RPMI7951 (cell line): Measurements from ENCODE around the gene RALGPS2. TPM values are rescaled to one million over a fixed set of nuclear protein-coding genes. Genes with fewer than 3 reads are reported as not detected.
"Not testable (repeated sequence)": the region's sequence is repeated elsewhere in the genome, so short reads cannot be mapped to it uniquely, and the experiment has no call there.

ENCODE experiments used
- DNase-seq: peaks from one replicate; pipeline ENCODE4 v3.0.0-alpha.2; 2012; ENCODE audit warnings: low read depth
- total RNA-seq: library from RNA; depleted of rRNA; stranded (reverse); fragments of >200 nt; shearing (Covaris generic); gene quantifications from 2 replicates; pipeline ENCODE4 v1.2.3, GENCODE V29; 2014

The RALGPS2 gene
- total RNA-seq, 1 experiment from 2014 or later = 18.1 TPM

DNA sequence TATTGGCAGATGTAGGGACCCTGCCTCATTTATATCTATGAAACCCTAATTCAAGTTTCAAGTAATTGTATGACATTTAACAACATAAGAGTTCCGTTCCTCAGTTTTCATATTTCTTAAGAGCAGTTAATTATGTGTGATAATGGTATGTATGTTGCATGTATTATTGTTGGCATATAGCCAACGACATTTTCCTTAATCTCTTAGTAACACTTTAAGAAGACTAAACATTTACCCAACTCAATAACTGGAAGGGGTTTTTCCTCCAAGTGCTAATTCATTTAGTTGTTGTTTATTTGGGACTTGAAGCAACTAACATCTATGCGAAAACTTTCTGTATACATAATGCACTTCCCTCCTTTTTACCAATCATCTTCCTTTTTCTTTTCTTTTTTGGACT is 1.5 kb upstream of the RALGPS2 start:
- no peak for DNase-seq

GRCh38 chr1:178724376-178724727 is 692 bp upstream of the RALGPS2 start:
- DNase-seq = no peak

- peak; percentile 28 for DNase-seq
These were observed 532 bp downstream of the RALGPS2 start for GRCh38 chr1:178725466-178726086.

DNA sequence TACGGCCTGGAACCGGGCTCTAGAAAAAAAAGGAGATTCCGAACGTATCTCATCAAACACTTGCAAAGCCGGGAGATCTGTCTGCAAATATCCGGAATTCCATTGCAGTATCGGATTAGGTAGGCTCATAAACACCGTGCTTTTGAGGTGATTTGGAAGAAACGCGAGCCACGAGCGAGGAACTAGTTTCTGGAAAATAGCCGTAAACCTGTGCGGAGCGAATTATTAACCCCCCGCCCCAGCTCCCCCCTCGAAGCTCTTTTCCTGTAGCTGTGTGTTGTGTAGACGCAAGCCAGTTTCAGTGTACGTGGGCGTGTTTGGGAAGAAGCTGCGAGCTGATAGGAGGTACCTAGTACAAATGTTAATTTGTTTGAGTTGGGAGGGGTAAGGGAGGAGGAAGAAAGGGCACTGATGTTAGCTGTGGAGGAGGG is 1.1 kb downstream of the RALGPS2 start:
- peak; percentile 81 for DNase-seq

GRCh38 chr1:178726545-178726944 is 1.5 kb downstream of the RALGPS2 start:
- no peak for DNase-seq

GRCh38 chr1:178727014-178727895 is 2.2 kb downstream of the RALGPS2 start:
- DNase-seq = peak; percentile 16

- no peak for DNase-seq
These were observed 8.9 kb downstream of the RALGPS2 start for GRCh38 chr1:178733972-178734371.

GRCh38 chr1:178738780-178739179 is 13.7 kb downstream of the RALGPS2 start:
- DNase-seq = no peak

- peak; percentile 27 for DNase-seq
These were observed 14.4 kb downstream of the RALGPS2 start for GRCh38 chr1:178739285-178740045.

DNA sequence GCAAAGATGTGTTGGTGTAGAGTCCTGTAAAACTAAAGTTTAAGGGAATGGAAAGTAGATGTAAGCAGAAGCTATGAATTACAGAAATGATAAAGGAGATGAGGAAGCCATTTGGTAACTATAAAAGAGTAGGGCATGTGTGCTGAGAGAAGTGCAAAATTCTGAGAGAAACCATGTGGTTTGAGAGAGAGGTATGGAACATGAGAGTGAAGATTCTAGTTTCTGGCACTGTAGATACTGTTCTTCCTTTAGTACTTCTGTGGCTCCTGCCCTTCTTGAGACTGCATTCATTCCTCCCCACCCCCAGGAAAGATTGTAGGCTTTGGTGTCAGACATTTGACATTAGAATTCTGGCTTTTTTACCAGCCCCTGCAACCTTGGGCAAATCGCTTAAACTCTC is 15.4 kb downstream of the RALGPS2 start:
- DNase-seq = no peak

GRCh38 chr1:178740924-178741323 is 15.9 kb downstream of the RALGPS2 start:
- no peak for DNase-seq

DNA sequence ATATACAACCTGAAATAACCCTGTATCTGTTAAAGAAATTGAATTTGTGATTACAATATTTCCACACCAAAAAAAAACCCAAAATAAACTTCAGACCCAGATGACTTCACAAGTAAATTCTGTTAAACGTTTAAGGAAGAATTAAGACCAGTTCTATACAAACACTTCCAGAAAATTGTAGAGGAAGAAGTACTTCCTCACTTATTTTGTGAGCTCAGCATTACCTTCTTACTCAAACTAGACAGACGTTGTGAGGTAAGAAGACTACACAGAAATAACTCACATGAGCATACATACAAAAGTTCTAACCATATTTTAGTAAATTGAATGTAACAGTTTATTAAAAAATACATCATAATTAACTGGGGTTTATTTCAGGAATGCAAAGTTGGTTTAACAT is 18.8 kb downstream of the RALGPS2 start:
- DNase-seq = no peak

- no peak for DNase-seq
These were observed 20.2 kb downstream of the RALGPS2 start for GRCh38 chr1:178745260-178745659.

DNA sequence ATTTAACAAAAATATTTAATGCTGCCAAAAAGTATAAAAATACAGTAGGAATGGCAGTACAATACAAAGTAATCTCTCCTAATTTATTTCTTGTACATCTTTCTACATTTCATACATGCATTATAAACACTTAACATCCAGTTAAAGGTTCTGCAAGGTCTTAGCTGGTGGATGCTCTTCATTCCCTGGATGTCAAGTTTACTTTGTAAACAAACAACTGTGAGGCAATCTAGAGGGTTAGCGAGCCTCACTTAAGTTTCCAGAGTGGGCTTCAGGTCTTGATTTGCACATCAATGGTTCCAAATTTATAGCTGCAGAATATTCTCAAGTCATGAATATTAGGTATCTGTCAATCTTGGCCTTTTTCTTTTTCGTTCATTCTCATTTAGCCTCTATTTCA is 21.3 kb downstream of the RALGPS2 start:
- no peak for DNase-seq

GRCh38 chr1:178747361-178747760 is 22.3 kb downstream of the RALGPS2 start:
- not testable (repeated sequence) for DNase-seq

DNA sequence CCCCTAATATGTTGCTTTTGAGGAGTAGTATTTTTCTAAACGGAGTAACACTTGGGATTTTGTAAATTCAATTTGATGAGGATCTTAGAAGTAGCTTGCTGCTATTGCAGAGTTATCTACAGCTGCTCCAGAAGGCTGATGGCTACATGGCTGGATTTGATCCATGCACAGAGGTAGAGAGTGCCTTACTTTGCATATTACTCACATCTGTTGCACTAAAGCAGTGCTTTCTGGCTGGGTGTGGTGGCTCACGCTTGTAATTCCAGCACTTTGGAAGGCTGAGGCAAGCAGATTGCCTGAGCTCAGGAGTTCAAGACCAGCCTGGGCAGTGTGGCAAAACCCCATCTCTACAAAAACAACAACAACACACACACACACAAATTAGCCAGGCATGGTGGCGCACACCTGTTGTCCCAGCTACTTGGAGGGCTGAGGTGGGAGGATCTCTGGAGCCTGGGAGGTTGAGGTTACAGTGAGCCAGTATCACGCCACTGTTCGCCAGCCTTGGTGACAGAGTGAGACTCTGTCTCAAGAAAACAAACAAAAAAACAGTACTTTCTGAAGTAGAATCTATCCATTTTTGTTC is 24.6 kb downstream of the RALGPS2 start:
- no peak for DNase-seq

GRCh38 chr1:178751046-178751445 is 26.0 kb downstream of the RALGPS2 start:
- DNase-seq = no peak

DNA sequence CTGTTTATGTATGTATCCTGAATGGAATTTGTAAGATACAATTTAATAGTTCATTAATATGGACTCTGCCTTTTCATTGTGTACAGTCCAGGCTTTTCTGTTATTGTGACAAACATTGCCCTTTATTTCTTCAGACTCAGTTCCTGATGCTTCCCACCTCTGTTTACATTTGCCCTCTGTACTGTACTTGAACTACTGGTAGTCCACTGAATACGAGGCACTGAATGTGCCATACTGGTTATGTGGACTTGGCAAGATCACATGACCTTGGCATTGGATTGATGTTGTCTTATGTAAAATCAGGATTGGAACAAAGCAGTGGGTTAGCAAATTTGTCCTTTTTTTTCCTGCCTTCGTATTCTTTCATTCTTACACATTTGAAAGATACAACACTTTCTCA is 27.8 kb downstream of the RALGPS2 start:
- no peak for DNase-seq

- DNase-seq = not testable (repeated sequence)
These were observed 29.7 kb downstream of the RALGPS2 start for GRCh38 chr1:178754655-178755256.

DNA sequence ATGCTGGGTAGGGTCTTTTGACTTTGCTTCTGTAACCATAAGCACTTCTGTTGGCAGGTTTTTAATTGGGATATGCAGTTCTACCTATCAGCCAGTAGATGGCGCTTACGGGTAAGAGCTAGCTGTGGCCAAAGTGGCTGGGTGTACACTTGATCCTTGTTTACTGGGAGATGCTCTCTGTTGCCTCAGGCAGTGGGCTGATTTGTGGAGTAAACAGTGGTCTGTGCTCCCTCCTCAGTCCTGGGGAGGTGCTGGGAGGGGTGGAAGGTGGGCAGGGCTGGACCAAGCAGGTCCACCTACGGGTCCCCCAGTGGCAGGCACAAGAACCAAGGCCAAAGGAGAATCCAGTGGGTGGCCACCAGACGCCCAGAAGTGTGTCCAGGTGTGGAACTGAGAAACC is 43.4 kb downstream of the RALGPS2 start:
- peak; percentile 33 for DNase-seq

GRCh38 chr1:178772952-178773351 is 47.9 kb downstream of the RALGPS2 start:
- DNase-seq = no peak

DNA sequence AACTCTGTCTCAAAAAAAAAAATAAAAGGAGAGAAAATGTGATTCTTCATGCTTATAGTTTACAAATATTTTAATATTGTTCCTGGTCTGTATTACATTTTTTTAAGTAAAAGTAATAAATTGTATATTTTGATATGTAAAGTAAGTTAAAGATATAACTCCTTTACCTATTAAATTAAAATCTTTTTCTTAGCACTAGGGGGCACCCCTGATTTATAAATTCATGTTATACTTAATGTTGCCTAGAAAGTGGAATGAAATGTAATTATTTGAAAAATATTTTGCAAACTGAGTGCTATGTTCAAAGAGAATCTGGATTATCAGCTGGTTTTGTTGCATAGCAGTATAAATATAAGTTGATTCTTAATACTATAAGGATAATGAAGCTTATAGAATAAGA is 49.2 kb downstream of the RALGPS2 start:
- peak; percentile 31 for DNase-seq
